Loucy (cell line): ENCODE results near the gene PHB1.

Experiments used
- CTCF ChIP-seq: fragments of 200-600 bp; sonication (generic); conservative IDR thresholded peaks from 2 replicates; pipeline ENCODE4 v1.5.1; 2014; ENCODE audit warnings: mild to moderate bottlenecking, antibody characterized with exemption, low read length
- EZH2phosphoT487 ChIP-seq: fragments of 200-600 bp; IDR thresholded peaks from 2 replicates; pipeline ENCODE4 v1.6.1; 2018; ENCODE audit warnings: antibody characterized with exemption, mild to moderate bottlenecking, moderate library complexity, borderline replicate concordance

- TF ChIP-seq CTCF (no peak), EZH2phosphoT487 (no peak)
Observed at GRCh38 chr17:49393491-49394255, 21.0 kb downstream of the PHB1 start.
